Heart left ventricle (tissue), 16 donors: ENCODE measurements around the gene DLGAP4. TPM values are rescaled to one million over a fixed set of nuclear protein-coding genes. Genes with fewer than 3 reads are reported as not detected.
A peak's percentile ranks its signal among the peaks of the same experiment; 100 is the strongest.

Experiments
- ATAC-seq, 4 donors: fragments of 200-7000 bp; cut with Tn5 transposase; one replicate each; pipeline ENCODE4 v1.9.1; 2020 to 2022; ENCODE audit warnings: moderate library complexity in 4 of 4, mild to moderate bottlenecking in 3 of 4, moderate number of reproducible peaks in 1 of 4
- DNase-seq, 5 donors: peaks; one replicate each; pipeline ENCODE4 v3.0.0-alpha.2; 2020
- H3K27ac ChIP-seq, 12 donors: fragments of 200-600 bp; sonication (generic) in 4 of 12; one replicate each; pipeline versions ENCODE4 v1.5.0 to v1.8.0; 2016 to 2022; ENCODE audit warnings: mild to moderate bottlenecking in 2 of 12
- H3K27me3 ChIP-seq, 9 donors: fragments of 200-600 bp; sonication (generic) in 2 of 9; one replicate each; pipeline versions ENCODE4 v1.5.1 to v1.8.0; 2016 to 2022; ENCODE audit warnings: mild to moderate bottlenecking in 3 of 9
- H3K36me3 ChIP-seq, 9 donors: fragments of 200-600 bp; sonication (generic) in 2 of 9; one replicate each; pipeline versions ENCODE4 v1.5.0 to v1.8.0; 2018 to 2022; ENCODE audit warnings: mild to moderate bottlenecking in 2 of 9
- H3K4me1 ChIP-seq, 12 donors: fragments of 200-600 bp; sonication (generic) in 4 of 12; one replicate each; pipeline versions ENCODE4 v1.5.0 to v1.8.0; 2016 to 2022; ENCODE audit warnings: mild to moderate bottlenecking in 3 of 12
- H3K4me3 ChIP-seq, 12 donors: fragments of 200-600 bp; sonication (generic) in 4 of 12; one replicate each; pipeline versions ENCODE4 v1.5.0 to v1.8.0; 2017 to 2022; ENCODE audit warnings: mild to moderate bottlenecking in 9 of 12, moderate library complexity in 4 of 12
- H3K9me3 ChIP-seq, 12 donors: fragments of 200-600 bp; sonication (generic) in 4 of 12; one replicate each; pipeline versions ENCODE4 v1.5.0 to v1.8.0; 2016 to 2022; ENCODE audit warnings: mild to moderate bottlenecking in 1 of 12
- CTCF ChIP-seq, 12 donors: fragments of 200-600 bp; sonication (generic) in 4 of 12; IDR thresholded peaks; one replicate each; pipeline versions ENCODE4 v1.5.0 to v1.8.0; 2018 to 2022; ENCODE audit warnings: antibody characterized with exemption in 12 of 12, mild to moderate bottlenecking in 5 of 12
- POLR2A ChIP-seq, 2 donors: fragments of 450-650 bp; IDR thresholded peaks; one replicate each; pipeline ENCODE4 v1.6.1; 2017; ENCODE audit warnings: antibody characterized with exemption in 2 of 2, mild to moderate bottlenecking in 2 of 2, moderate library complexity in 2 of 2
- WGBS, 4 donors: extraction: QIAGEN DNeasy Blood & Tissue Kit in 2 of 4; methylation state at CpG; one replicate each; pipeline versions ENCODE4 v1.1.5 to v1.1.7; 2013 to 2018; 5-methylcytosine and 5-hydroxymethylcytosine counted together
- intact Hi-C, 10 donors: fragments of 100-400 bp; cut with DNase I; formaldehyde crosslinking; loops; one replicate each; pipeline versions ENCODE4 v1.11.1 to v1.14.2; 2022
- polyA plus RNA-seq, 2 donors: library from polyadenylated mRNA; stranded (reverse); fragments of 200-250 nt; gene quantifications; one replicate each; pipeline ENCODE4 v1.2.3, GENCODE V29; 2013
- total RNA-seq, 9 donors: library from RNA; depleted of rRNA in 2 of 9; stranded (reverse); fragments of >200 nt in 2 of 9; fragmentation: NEBNext Ultra II Directional in 3 of 9; extraction: Animal tissue kit (Norgen Biotek cat#: 25700) in 3 of 9; gene quantifications; one replicate each; pipeline versions ENCODE4 v1.1.0 to v1.2.4, GENCODE V29; 2016 to 2023
- donor health status: ischemic (EF 13 %, LVEDD 7.1; RV severe dilation, severe dysfunction).
- donor health status: healthy with polysubstance abuse.
- donor health status: DM: no; HTN: yes; CAD: no.
- donor health status: DM: no; HTN: no; CAD: no.
- donor health status: ischemic (EF 25% LVEDD 6.9; RV normal size, moderate dysfunction).
- donor health status: ischemic (EF 25% LVEDD 5.7; RV mildly dilated, moderate dysfunction).
- donor health status: healthy.
- donor health status: DM: yes; HTN: yes; CAD: no.
- donor health status: ischemic (EF 35%, LVEDD 5.7; RV mildly dilated, moderate dysfunction).
- donor health status: nonischemic (EF 11% LVEDD 7.7; RV severe dilation, severe dysfunction).
- donor health status: DM: yes; HTN: yes; CAD: no.
- donor health status: PGD.
- donor health status: ischemic (EF 29% LVEDD 5.4; RV normal size, mild dysfunction).
- donor health status: nonischemic (EF 23%, LVEDD 6.1; RV moderate dilation, normal function).

DLGAP4 gene
- total and polyA plus RNA-seq, 11 donors: 25.6 to 76.7 (median 55.1) TPM

- 67 to 71% (median 70%) methylated on average over 7 to 16 of the region's 16 CpGs for WGBS, 4 donors
- Histone ChIP-seq H3K27ac (peak overlapping the region in 10 of 12 donors; percentile 9 to 75 (median 48)), H3K9me3 (no peaks in the 10 kb centered on the region), H3K4me3 (no peak overlapping the region), H3K4me1 (peaks cover 0 to 52% (median 6%) of the 10 kb centered on the region in 12 donors), H3K36me3 (peaks cover 0 to 47% (median 44%) of the 10 kb centered on the region in 9 donors), H3K27me3 (no peaks in the 10 kb centered on the region)
- intact Hi-C loops: loop anchor here in 5 of 10 donors (5.0 to 10.0 kb wide), 4 partner anchors 52 to 335 kb away; partner anchors contain the start of gene NDRG3 (in 2 of the 5)
- TF ChIP-seq POLR2A (IDR thresholded peaks at IDR 0.05): no peak
- TF ChIP-seq CTCF (IDR thresholded peaks at IDR 0.05): no peak
- DNase-seq: peak in 4 of 5 donors; percentile 41 to 65 (median 52)
- peak; percentile 11 to 41 (median 36) for ATAC-seq
These were observed 244.0 kb downstream of the DLGAP4 start for GRCh38 chr20:36549942-36550789.

GRCh38 chr20:36550790-36551299, 244.7 kb downstream of the DLGAP4 start:
- peak; percentile 32 to 43 (median 37) for ATAC-seq
- Histone ChIP-seq H3K27me3 (no peaks in the 10 kb centered on the region), H3K36me3 (peaks cover 0 to 40% (median 37%) of the 10 kb centered on the region in 9 donors), H3K4me1 (peaks cover 0 to 45% (median 5%) of the 10 kb centered on the region in 12 donors), H3K9me3 (no peaks in the 10 kb centered on the region), H3K27ac (peak overlapping the region in 10 of 12 donors; percentile 9 to 75 (median 48)), H3K4me3 (no peak overlapping the region)
- DNase-seq: no peak
- TF ChIP-seq CTCF (IDR thresholded peaks at IDR 0.05) (no peak), POLR2A (IDR thresholded peaks at IDR 0.05) (no peak)
- intact Hi-C loops: loop anchor here in 5 of 10 donors (5.0 to 10.0 kb wide), 3 partner anchors 51 to 334 kb away; partner anchors contain the start of gene NDRG3 (in 2 of the 5)
- 39 to 51% (median 41%) methylated on average over 13 to 15 of the region's 15 CpGs for WGBS, 4 donors

DNA sequence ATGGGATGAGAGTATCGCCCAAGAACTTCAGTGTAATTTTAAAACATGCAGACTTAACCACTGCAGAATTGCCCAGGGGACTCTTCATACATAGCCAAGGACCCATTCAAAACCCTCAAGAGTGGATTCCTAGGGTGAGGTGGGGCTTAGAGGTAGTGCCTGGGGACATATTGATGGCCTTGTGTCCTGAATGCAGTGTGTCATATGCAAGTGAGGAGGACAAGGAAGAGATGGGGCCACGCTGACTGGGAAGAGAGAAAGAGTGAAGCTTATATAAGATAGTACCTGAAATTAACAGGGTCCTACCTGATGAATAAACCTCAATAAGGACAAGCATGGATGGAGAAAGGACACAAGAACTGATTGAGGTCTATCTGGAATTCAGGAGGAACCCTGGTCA, 249.1 kb downstream of the DLGAP4 start:
- DNase-seq: no peak
- Histone ChIP-seq H3K36me3 (no peaks in the 10 kb centered on the region), H3K27ac (no peak overlapping the region), H3K9me3 (no peaks in the 10 kb centered on the region), H3K4me3 (no peak overlapping the region), H3K27me3 (no peaks in the 10 kb centered on the region), H3K4me1 (peaks cover 0 to 15% (median 4%) of the 10 kb centered on the region in 12 donors)
- no peak for ATAC-seq
- intact Hi-C loops: loop anchor here in 8 of 10 donors (5.0 to 10.0 kb wide), 4 partner anchors 37 to 332 kb away; partner anchors contain the start of gene NDRG3 (in 2 of the 8)
- 93 to 100% (median 96%) methylated on average over 2 of the region's 2 CpGs for WGBS, 4 donors
- TF ChIP-seq POLR2A (IDR thresholded peaks at IDR 0.05) (no peak), CTCF (IDR thresholded peaks at IDR 0.05) (no peak)

DNA sequence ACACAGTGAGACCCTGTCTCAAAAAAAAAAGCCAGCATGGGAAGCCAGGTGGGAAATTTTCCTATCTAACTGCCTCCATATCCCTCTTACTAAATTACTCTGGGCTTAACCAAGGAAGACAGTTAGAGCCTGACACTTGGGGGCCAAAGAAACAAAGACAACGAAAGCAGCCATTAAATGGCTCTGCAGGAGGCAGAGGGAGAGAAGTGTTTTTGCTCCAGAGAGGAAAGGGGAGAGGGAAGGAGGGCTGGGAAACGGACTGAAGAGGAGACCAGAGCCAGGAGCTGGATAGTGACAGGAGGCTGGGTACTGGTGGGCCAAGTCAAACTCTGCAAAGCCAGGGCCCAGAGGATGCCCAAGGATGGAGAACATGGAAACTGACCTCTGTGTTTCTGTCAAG, 256.6 kb downstream of the DLGAP4 start:
- Histone ChIP-seq H3K36me3 (no peaks in the 10 kb centered on the region), H3K4me1 (no peaks in the 10 kb centered on the region), H3K27me3 (no peaks in the 10 kb centered on the region), H3K4me3 (no peak overlapping the region), H3K9me3 (peaks cover 0 to 12% (median 5%) of the 10 kb centered on the region in 12 donors), H3K27ac (no peak overlapping the region)
- no peak for TF ChIP-seq POLR2A (IDR thresholded peaks at IDR 0.05)
- no peak for TF ChIP-seq CTCF (IDR thresholded peaks at IDR 0.05)
- DNase-seq: no peak
- WGBS, 4 donors: 76 to 84% (median 82%) methylated on average over 2 of the region's 2 CpGs
- ATAC-seq: no peak
- intact Hi-C loops: no loop called here
